HG03039 (cell line): ENCODE data around the gene PKDCC.
"Not testable (repeated sequence)": the region's sequence is repeated elsewhere in the genome, so short reads cannot be mapped to it uniquely, and the experiment has no call there.

Experiments used
- ATAC-seq: cut with Tn5 transposase; IDR thresholded peaks from one replicate; pipeline ENCODE4 v1.9.1; 2021; ENCODE audit warnings: mild to moderate bottlenecking, moderate library complexity; ENCODE audit not compliant: unreplicated experiment

Gene PKDCC

DNA sequence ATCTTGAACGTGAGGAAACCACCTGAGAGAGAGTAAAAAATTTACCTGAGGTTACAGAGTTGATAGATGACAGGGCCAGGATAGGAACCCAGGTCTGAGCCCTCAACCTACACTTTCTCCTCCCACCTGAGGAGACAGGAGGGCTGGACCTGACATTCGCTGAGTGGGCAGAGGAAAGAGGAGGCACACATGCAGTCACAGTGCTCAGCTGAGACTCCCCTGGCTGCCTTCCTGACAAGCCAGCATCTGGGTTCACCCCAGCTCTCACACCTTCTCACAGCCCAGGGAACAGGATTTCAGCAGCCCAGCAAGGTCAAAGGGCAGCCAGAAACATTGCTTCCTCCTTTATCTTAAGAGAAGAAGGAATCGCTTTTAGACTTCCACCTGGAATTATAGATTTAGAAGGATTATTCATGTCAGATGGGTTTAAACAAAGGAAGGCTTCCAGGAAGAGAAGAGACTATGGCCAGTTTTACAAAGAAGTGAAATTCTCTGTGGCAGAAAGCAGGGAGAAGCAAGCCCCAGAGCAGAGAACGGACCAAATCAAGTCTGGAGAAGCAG, 18.1 kb upstream of the PKDCC start:
- ATAC-seq = no peak

DNA sequence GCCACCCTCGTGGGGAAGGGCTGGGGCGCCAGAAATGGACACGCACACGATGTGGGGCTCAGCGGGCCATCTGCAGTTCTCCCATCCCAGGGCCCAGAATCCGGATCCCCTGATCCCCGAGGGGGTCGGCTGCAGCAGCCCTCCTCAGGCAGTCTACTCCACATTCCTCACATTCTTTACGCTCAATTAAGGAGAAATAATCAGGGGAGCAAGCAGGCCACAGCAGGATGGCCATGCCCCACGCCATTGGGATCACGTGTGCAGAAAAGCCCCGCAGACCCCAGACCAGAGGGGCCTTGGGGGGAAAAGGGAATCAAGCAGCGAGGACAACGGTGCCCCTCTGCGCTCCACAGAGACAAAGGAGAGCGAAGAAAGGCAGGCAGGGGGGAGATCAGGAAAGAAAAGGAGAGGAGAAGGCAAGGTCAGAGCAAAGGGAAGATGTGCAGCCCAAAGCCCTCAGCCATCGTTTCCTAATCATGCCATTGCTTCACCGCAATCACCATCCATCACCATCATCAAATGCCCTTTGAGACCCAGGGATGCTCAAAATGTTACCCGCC, 17.5 kb upstream of the PKDCC start:
- ATAC-seq = no peak

DNA sequence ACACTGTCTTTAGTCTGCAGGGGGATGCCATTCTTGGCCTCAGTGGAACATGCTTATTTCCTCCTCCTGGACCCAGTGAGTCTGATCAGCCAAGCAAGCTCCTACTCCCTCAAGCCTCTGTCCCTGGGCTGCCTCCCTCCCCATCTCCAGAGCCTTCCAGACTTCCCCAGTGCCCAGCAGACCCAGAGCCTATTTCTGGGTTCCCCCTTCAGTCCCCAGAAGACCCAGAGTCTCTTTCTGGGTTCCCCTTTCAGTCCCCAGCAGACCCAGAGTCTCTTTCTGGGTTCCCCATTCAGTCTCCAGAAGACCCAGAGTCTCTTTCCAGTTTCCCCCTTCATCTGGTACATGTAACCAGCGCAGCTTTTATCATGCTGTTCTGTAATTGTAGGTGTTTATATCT, 17.0 kb upstream of the PKDCC start:
- no peak for ATAC-seq

DNA sequence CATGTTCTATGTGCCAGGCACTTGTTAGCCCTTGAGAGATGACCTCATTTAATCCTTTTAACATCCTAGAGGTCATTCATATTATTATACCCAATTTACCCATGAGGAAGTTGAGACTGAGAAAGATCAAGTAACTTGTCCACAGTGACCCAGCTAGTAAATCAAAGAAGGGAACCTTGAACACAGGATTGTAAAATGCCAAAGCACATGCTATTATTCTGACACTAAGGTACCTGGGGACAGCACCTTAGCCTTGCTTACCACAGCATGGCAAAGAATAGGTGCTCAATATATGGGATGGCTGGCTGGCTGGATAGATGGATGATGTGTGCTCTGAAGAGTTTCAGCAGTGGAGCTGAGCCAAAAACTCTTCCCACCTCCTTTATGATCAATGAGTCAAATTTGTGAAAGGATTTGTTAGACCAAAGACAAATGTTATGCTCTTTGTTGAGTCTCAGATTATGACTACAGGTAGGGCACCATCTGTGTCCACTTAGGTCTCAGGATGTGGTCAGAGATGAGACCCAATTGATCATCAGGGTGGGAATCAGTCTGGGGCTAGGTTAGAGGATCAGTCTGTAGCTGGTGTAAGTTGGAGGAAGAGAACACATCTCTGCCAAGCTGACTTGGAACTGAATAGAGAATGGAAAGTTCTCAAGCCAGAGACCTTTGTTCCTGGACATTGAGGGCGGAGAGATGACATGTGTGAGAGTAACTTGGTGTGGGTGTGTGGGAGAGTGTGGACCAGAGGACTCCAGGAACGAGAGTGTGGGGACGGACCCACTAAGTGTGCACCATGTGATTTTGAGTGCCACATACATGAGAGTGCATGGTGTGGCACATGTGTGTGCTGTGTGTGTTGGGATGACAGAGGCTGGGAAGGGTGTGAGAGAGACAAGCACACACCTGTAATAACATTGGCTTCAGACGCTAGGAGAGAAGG, 16.3 kb upstream of the PKDCC start:
- no peak for ATAC-seq

DNA sequence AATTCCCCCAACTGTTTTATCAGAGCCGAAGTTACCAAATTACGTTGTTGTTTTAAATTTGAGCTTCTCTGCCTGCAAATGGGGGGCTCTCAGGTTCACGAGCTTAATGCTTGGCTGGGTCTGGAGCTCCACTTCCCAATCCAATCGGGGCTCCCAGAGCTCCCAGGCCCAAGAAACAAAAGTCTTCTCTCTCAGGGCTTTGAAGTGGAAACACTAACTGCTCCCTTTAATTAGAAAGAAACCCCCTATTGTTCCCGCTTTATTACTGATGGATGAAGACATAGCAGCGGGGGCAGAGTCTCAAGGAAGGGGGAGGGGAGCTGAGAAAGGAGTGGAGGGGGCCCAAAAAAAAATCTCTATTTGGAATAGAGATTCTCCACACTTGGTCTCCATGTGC, 15.6 kb upstream of the PKDCC start:
- no peak for ATAC-seq

DNA sequence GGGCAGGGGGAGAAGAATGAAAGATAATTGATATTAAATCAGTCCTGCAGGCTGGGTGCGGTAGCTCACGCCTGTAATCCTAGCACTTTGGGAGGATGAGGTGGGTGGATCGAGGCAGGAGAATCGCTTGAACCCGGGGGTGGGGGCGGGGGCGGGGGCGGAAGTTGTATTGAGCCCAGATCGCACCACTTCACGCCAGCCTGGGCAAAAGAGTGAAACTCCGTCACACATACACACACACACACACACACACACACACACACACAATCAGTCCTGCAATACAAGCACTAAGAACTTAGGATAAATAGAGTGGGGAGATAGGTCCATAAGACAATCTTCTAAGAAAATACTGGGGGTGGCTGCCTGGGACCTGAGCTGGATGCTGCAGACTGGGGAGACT, 15.1 kb upstream of the PKDCC start:
- ATAC-seq = no peak

DNA sequence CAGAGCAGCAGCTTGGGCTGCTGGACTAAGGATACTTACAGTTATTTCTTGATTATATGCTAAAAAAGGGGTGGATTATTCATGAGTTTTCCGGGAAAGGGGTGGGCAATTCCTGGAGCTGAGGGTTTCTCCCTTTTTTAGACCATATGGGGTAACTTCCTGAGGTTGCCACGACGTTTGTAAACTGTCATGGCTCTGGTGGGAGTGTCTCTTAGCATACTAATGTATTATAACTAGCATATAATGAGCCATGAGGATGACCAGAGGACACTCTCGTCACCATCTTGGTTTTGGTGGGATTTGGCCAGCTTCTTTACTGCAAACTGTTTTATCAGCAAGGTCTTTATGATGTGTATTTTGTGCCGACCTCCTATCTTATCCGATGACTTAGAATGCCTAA, 13.7 kb upstream of the PKDCC start:
- not testable (repeated sequence) for ATAC-seq

DNA sequence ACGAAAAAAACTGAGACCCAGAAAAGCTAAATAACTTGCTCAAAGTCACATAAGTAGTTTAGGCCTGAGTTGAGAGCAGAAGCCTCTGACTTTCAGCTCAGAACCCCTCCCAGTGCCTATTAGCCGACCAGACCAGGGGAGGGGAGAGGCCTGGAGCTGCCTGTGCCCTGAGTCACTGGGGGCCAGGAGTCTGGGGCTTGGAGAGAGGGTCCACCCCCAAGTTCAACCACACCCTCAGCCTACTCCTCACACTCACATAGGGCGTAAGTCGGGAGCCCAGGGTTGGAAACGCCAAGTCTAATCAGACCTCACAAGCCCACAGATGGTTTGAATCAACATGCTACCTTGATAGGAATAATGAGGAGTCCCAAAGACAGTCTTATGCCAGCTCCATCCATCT, 12.6 kb upstream of the PKDCC start:
- no peak for ATAC-seq

DNA sequence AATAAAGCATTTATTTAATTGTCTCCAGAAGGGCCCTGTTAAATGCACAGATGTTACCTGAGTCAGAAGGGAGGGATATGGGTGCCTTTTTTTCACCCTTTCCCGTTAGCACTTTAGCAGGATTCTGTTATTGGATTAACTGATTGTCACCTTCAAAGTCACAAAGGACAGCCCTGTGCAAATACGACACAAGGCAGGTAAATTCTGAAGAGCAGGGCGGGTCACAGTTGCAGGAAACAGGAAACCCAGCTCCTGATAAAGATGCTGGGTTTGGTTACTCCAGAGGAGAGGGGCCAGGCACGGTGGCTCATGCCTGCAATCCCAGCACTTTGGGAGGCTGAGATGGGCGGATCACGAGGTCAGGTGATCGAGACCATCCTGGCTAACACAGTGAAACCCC, 11.4 kb upstream of the PKDCC start:
- no peak for ATAC-seq

DNA sequence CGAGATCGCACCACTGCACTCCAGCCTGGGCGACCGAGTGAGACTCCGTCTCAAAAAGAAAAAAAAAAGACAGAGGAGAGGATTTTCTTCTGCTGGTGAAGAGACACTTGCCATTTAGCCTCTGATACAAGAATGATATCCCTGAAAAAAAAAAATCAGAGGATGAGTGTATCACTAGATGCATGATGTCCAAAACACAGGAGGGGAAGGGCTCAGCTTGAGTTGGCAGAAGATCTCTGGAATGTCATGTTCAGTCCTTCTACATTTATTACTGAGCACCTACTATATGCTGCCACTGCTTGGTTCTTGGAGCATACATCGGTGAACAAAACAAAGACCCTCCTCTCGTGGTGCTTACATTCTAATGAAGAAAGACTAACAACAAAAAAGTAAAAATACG, 10.9 kb upstream of the PKDCC start:
- ATAC-seq = no peak

DNA sequence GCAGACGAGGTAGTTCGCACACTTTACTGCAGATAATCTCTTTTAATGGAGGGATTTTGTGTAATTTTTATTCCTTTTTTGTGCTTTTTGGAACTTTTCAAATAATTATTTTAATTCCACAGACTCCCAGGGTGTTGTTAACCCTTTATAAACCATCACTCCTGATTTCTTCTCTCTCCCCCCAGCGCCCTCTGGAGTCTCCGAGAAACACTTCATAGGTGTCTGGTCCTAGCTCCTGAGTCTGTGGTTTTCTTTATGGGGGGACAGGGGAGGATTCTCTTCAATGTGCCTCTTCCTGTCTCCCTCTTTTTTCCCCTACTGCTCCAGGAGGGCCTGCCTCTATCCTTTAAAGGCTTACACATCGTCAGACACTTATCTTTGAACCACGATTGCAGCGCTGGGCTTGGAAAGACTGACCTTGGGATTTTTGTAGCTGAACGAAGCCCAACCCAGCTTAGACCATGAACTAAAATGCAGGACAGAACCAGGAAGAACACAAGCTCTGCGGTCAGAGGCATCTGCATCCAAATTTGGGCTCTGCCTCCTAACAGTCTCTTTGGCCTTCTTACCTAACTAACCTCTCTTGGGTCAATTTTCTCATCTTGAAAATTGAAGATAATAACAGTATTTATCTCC, 7.1 kb upstream of the PKDCC start:
- ATAC-seq = no peak

DNA sequence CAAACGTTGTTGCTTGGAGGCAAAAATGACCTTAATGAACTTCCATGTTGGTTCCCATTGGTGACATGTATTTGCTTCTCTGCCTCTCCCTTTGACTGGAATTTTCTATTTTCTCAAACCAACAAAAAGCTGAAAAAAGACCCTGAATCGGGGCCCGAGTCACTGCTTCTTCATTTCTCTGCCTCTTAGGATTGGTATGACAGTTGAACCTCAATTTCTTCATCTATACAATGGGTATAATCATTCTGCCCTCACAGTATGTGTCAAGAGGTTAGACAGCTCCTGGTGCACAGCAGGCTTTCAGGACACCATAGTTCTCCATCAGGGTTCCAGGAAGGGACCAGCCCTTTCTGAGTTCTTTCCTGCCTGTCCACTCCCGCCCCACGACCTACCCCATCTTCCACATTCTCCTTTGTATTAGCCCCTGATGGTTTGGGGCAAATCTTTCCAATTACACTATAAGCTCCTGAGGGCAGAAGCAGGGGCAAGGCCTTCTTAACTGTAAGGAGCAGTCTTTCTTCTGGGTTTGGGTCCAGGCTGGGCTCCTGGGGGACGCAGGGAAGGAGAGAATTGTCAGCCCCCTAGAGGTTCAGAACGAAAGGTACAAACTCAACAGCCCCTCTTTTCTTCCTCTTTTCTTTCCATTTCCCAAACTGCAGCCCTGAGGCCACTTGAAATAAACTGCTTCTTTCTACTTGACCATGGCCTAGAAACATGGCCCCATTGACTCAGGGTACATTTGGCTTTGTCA, 6.3 kb upstream of the PKDCC start:
- ATAC-seq = no peak

DNA sequence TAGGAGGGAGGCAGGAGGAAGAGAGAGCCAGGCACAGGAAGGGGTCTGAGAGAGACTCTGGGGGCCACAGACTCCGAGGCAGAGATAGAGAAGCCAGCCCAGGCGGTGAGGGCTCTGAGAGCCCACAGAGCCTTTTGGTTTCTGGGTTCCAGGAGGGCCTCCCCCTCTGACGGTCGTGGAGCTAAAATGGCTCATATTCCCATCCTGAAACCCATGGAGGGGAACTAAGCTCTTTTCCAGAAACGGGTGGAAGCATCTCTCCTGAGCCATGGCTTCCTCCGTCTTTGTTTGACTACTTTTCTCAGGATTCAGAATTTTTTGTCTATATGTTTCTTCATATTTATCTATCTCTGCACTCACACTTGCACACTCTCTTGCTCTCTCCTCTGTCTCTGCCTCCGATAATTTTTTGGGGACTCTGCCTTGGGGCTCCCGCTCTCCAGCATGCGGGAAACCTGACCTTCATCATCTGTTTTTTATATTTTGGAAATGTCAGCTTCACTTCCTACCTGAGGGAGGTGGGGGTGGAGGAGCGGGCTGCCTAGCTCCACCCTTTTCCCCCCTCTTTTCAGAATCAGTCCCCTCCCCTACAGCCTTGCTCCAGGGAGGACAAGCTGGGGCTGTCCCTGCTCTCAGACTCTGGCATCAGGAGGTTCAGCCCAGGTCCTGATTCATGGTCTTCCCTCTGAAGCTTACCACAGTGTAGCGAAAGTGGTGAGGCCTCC, 5.0 kb upstream of the PKDCC start:
- no peak for ATAC-seq

DNA sequence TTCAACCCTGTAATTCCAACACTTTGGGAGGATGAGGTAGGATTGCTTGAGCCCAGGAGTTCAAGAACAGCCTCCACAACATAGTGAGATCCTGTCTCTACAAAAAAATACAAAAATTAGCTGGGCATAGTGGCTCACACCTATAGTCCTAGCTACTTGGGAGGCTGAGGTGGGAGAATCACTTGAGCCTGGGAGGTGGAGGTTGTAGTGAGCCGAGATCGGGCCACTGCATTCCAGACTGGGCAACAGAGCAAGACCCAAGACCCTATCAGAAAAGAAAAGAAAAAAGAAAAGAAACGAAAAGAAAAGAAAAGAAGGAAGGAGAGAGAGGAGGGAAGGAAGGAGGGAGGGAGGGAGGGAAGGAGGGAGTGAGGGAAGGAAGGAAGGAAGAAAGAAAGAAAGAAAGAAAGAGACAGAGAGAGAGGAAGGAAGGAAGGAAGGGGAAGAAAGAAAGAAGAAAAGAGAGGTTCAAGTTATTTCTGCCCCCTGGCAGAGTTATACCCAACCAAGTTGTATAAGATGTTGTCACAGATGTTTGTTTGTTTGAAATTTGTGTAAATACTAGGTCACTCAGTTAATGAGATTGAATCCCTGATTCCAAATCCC, 3.9 kb upstream of the PKDCC start:
- ATAC-seq = no peak

DNA sequence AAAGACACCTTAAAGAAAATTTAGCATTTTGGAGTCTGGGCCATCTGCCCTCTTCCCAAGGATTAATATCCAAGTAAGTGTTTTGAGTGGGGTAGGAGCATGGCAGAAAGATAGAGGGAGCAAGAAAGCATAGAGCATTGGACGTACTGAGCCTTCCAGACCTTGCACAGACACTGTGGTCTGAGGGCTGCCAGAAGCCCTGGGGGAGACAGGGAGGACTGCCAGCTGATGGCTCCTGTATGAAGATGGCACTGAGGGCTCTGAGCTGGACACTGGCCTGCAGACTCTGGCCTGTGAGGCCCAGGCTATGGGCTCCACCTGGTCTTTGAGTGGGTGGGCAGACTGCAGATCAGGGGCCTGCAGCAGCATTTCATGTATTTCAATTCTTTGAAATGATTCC, 2.9 kb upstream of the PKDCC start:
- no peak for ATAC-seq

DNA sequence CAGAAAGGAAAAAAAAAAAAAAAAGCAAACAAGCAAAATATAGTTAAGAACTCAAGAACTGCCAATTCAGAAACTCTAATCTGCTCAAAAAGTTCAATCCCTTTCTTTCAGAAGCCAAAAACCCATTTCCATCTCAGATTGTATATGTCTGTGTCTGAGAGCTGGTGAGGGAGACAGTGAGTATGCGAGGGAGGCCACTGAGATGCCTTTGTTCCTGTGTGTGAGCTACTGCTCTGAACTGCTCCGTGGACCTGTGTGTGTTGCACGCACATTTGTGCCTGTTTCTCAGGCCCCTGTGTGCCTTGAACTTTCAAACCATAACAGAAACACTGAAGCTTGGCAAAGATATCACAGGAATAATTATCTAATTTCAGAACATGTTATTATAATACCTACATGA, 2.5 kb upstream of the PKDCC start:
- ATAC-seq = no peak

DNA sequence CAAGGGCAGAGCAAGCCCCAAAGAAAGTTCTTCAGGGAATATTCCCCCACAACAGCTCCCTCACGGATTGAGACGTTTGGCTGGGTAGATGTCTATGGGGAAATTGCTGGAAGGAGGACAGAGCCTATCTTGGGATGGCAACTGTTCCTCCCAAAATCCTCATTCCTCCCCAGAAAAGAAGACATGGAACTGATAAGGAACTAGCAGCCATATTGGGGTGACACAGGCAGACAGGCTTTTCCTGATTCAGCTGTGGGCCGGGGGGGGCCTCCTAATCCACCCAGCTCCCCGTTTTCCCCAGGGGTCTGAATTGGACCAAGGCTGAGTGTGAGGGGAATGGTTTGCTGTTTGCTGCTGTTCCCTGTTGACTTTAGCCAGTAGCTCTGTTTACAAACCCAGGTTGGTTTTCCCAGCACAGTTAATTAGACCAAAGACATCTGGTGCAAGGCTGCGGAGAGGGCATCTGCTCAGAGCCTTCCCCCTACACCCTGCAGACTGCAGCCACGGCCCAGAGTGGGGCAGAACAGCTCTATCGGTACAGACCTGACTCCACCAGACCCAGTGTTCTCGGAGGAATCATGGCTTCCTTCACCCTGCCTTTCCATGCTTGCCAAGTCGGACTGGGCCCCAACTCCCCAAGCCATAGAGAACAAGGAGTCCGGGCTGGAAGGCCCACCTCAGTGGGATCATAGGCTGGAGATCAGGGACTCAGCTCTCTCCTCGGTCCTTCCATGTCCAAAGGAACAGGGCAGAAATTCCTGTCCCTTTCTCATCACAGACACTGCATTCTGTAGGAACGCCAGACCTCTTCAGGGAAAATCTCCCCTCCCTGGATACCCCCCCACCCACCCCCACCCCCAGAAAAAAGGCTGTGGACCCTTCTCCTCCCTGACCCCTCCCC, 1.7 kb upstream of the PKDCC start:
- no peak for ATAC-seq

DNA sequence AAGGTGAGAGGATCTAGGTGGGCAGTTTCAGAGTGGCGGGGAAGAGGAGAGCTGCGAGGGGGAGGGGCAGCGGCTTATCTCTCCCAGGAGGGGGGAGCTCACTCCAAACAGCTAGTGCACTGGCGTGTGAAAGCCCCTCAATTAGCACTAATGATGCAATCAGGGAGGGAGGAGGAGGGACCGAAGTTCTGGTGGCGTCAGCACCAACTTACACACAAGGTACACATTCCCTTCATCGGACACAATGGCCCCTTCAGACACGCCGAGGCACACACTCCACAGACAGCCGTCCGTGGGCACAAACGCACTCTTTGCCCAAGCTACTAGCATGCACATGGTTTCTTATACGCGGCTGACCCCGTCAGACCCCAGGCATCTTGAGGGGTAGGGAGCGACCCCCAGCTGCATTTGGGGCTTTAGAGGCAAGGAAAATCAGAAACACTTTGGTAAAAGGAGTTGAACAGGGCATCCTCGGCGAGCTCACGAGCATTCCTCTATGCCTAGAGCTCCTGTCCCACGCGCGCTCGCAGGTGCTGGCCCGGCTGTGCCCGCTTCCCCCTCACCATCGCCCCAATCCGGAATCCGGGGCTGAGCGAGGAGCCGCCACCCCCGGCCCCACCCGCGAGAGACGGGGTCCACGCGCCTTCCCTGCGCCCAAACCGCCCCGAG, 868 bp upstream of the PKDCC start:
- no peak for ATAC-seq
